HEK293 (cell line): ENCODE measurements around the gene TMEM14C.

Source experiments
- CTCF ChIA-PET: fragments of 350-600 bp; formaldehyde crosslinking; extraction: SDS; loops from one replicate; lab custom pipeline; 2021; ENCODE audit warnings: antibody characterized with exemption; lab: Yijun Ruan, JAX
- POLR2A ChIA-PET: fragments of 300-600 bp; formaldehyde crosslinking; extraction: SDS; loops from one replicate; lab custom pipeline; 2020; ENCODE audit warnings: antibody characterized with exemption, inconsistent platforms; lab: Yijun Ruan, JAX
- H3K27ac ChIP-seq: fragments of 200-500 bp; sonication (Bioruptor generic); 2 replicates; pipeline ENCODE4 v1.5.1; 2014; ENCODE audit warnings: low read depth, low read length, control low read depth, inconsistent platforms; ENCODE audit errors: extremely low read depth
- H3K36me3 ChIP-seq, 2 experiments: fragments of 200-500 bp in 1 of 2; sonication (Bioruptor generic) in 1 of 2; 1 replicate in 1 of 2; 2 replicates in 1 of 2; pipeline ENCODE4 v1.5.1; 2014 to 2017; ENCODE audit warnings: inconsistent platforms in 2 of 2, low read length in 2 of 2; ENCODE audit not compliant: control insufficient read depth in 2 of 2, insufficient read depth in 1 of 2
- H3K4me1 ChIP-seq: fragments of 200-500 bp; sonication (Bioruptor generic); 2 replicates; pipeline ENCODE4 v1.5.1; 2014; ENCODE audit warnings: mild to moderate bottlenecking, low read length, inconsistent platforms; ENCODE audit not compliant: control insufficient read depth, insufficient read depth
- H3K4me3 ChIP-seq: 2 replicates; pipeline ENCODE4 v1.5.1; 2011; ENCODE audit warnings: low read depth, mild to moderate bottlenecking, control low read depth, low read length, moderate library complexity
- H3K9me3 ChIP-seq: fragments of 200-500 bp; sonication (Bioruptor generic); 2 replicates; pipeline ENCODE4 v1.5.1; 2014; ENCODE audit warnings: low read depth, low read length, inconsistent platforms; ENCODE audit not compliant: control insufficient read depth, insufficient read depth
- BCL11A ChIP-seq: fragments of 450-650 bp; formaldehyde crosslinking; IDR thresholded peaks from 2 replicates; pipeline ENCODE4 v1.5.1; 2016; ENCODE audit warnings: low read depth, missing biosample characterization, missing genetic modification characterization
- GFI1B ChIP-seq: fragments of 450-650 bp; formaldehyde crosslinking; IDR thresholded peaks from 2 replicates; pipeline ENCODE4 v1.5.1; 2016; ENCODE audit warnings: missing biosample characterization, missing genetic modification characterization
- MZF1 ChIP-seq: fragments of 450-650 bp; formaldehyde crosslinking; IDR thresholded peaks from 2 replicates; pipeline ENCODE4 v1.5.1; 2017; ENCODE audit warnings: missing biosample characterization, missing genetic modification characterization, borderline replicate concordance
- PATZ1 ChIP-seq: fragments of 450-650 bp; formaldehyde crosslinking; IDR thresholded peaks from 2 replicates; pipeline ENCODE4 v1.5.1; 2016; ENCODE audit warnings: missing biosample characterization, missing genetic modification characterization
- PRDM6 ChIP-seq: fragments of 450-650 bp; formaldehyde crosslinking; IDR thresholded peaks from 2 replicates; pipeline ENCODE4 v1.5.1; 2017; ENCODE audit warnings: missing biosample characterization, missing genetic modification characterization
- SETDB1 ChIP-seq: IDR thresholded peaks from one replicate; pipeline ENCODE4 v1.6.1; 2017; ENCODE audit warnings: mild to moderate bottlenecking, low read length, moderate library complexity, mixed read lengths; ENCODE audit not compliant: insufficient read length
- ZBTB1 ChIP-seq: fragments of 450-650 bp; formaldehyde crosslinking; IDR thresholded peaks from 2 replicates; pipeline ENCODE4 v1.5.1; 2016; ENCODE audit warnings: missing biosample characterization, missing genetic modification characterization
- ZBTB48 ChIP-seq: fragments of 450-650 bp; formaldehyde crosslinking; IDR thresholded peaks from 2 replicates; pipeline ENCODE4 v1.5.1; 2016; ENCODE audit warnings: missing biosample characterization, missing genetic modification characterization
- ZFHX2 ChIP-seq: fragments of 450-650 bp; formaldehyde crosslinking; conservative IDR thresholded peaks from 2 replicates; pipeline ENCODE4 v1.5.1; 2016; ENCODE audit warnings: missing biosample characterization, missing genetic modification characterization
- ZFP3 ChIP-seq: fragments of 450-650 bp; formaldehyde crosslinking; IDR thresholded peaks from 2 replicates; pipeline ENCODE4 v1.5.1; 2016; ENCODE audit warnings: low read depth, missing biosample characterization, missing genetic modification characterization
- ZFP41 ChIP-seq: fragments of 450-650 bp; formaldehyde crosslinking; IDR thresholded peaks from 2 replicates; pipeline ENCODE4 v1.5.1; 2016; ENCODE audit warnings: missing biosample characterization, missing genetic modification characterization, borderline replicate concordance
- ZNF138 ChIP-seq: fragments of 450-650 bp; formaldehyde crosslinking; IDR thresholded peaks from 2 replicates; pipeline ENCODE4 v1.5.1; 2016; ENCODE audit warnings: missing biosample characterization, missing genetic modification characterization, borderline replicate concordance
- ZNF169 ChIP-seq: fragments of 450-650 bp; formaldehyde crosslinking; IDR thresholded peaks from 2 replicates; pipeline ENCODE4 v1.5.1; 2016; ENCODE audit warnings: missing biosample characterization, missing genetic modification characterization
- ZNF174 ChIP-seq: fragments of 450-650 bp; formaldehyde crosslinking; IDR thresholded peaks from 2 replicates; pipeline ENCODE4 v1.5.0; 2017; ENCODE audit warnings: missing biosample characterization, mild to moderate bottlenecking, missing genetic modification characterization
- ZNF214 ChIP-seq: fragments of 450-650 bp; formaldehyde crosslinking; IDR thresholded peaks from 2 replicates; pipeline ENCODE4 v1.5.1; 2017; ENCODE audit warnings: missing biosample characterization, mild to moderate bottlenecking, missing genetic modification characterization, borderline replicate concordance
- ZNF221 ChIP-seq: fragments of 450-650 bp; formaldehyde crosslinking; IDR thresholded peaks from 2 replicates; pipeline ENCODE4 v1.5.1; 2017; ENCODE audit warnings: missing biosample characterization, missing genetic modification characterization, borderline replicate concordance
- ZNF280C ChIP-seq: fragments of 450-650 bp; formaldehyde crosslinking; IDR thresholded peaks from 2 replicates; pipeline ENCODE4 v1.5.1; 2016; ENCODE audit warnings: missing biosample characterization, missing genetic modification characterization
- ZNF362 ChIP-seq: fragments of 450-650 bp; formaldehyde crosslinking; IDR thresholded peaks from 2 replicates; pipeline ENCODE4 v1.5.1; 2016; ENCODE audit warnings: missing biosample characterization, missing genetic modification characterization
- ZNF37A ChIP-seq: fragments of 450-650 bp; IDR thresholded peaks from 2 replicates; pipeline ENCODE4 v1.5.1; 2018; ENCODE audit warnings: missing biosample characterization, missing genetic modification characterization
- ZNF394 ChIP-seq: fragments of 450-650 bp; formaldehyde crosslinking; IDR thresholded peaks from 2 replicates; pipeline ENCODE4 v1.5.1; 2016; ENCODE audit warnings: missing biosample characterization, missing genetic modification characterization, mild to moderate bottlenecking, moderate library complexity, borderline replicate concordance
- ZNF510 ChIP-seq: fragments of 450-650 bp; formaldehyde crosslinking; IDR thresholded peaks from 2 replicates; pipeline ENCODE4 v1.5.1; 2018; ENCODE audit warnings: mild to moderate bottlenecking, missing genetic modification characterization, missing biosample characterization; ENCODE audit not compliant: insufficient replicate concordance
- ZNF571 ChIP-seq: fragments of 450-650 bp; formaldehyde crosslinking; IDR thresholded peaks from 2 replicates; pipeline ENCODE4 v1.5.0; 2017; ENCODE audit warnings: missing biosample characterization, missing genetic modification characterization
- ZNF626 ChIP-seq: fragments of 450-650 bp; sonication (Bioruptor Pico); formaldehyde crosslinking; IDR thresholded peaks from 2 replicates; pipeline ENCODE4 v1.5.1; 2018; ENCODE audit warnings: missing biosample characterization, missing genetic modification characterization, inconsistent platforms
- ZSCAN5A ChIP-seq: fragments of 450-650 bp; formaldehyde crosslinking; IDR thresholded peaks from 2 replicates; pipeline ENCODE4 v1.5.1; 2016; ENCODE audit warnings: missing biosample characterization, missing genetic modification characterization

The TMEM14C gene

GRCh38 chr6:10722570-10722819 lies 375 bp upstream of the TMEM14C start (continued):
- TF ChIP-seq GFI1B (tag by site-specific recombination) (no peak), MZF1 (tag by site-specific recombination) (peak; percentile 86), ZNF169 (tag by site-specific recombination) (no peak), ZFHX2 (no peak), ZNF138 (no peak), BCL11A (tag by site-specific recombination) (no peak), ZNF174 (tag by site-specific recombination) (no peak), ZNF626 (0 out of 2 replicates have a peak, but pooled peaks have one; percentile 7), ZNF280C (tag by site-specific recombination) (no peak), PATZ1 (no peak), ZBTB48 (no peak), ZNF221 (no peak), ZNF214 (no peak), ZNF510 (tag by site-specific recombination) (no peak), ZNF394 (tag by site-specific recombination) (no peak), ZFP3 (tag by site-specific recombination) (no peak), SETDB1 (no peak), ZBTB1 (tag by site-specific recombination) (no peak), PRDM6 (no peak), ZNF571 (tag by site-specific recombination) (no peak)

GRCh38 chr6:10723567-10723881 lies 654 bp downstream of the TMEM14C start:
- CTCF ChIA-PET = interaction anchor here (0.8 to 1.5 kb wide), 5 partner anchors 14 to 242 kb away, joined by 3 to 5 read pairs (median 3); no protein-coding TSS in a partner anchor
- TF ChIP-seq ZNF37A (no peak), ZSCAN5A (tag by site-specific recombination) (no peak), ZNF362 (tag by site-specific recombination) (0 out of 2 replicates have a peak, but pooled peaks have one; percentile 25), ZFP41 (tag by site-specific recombination) (no peak)
- H3K27ac ChIP-seq = peak overlapping the region; percentile 82
- no peaks in the 10 kb centered on the region for H3K4me1 ChIP-seq
- H3K36me3 ChIP-seq = peaks cover 0 to 29% of the 10 kb centered on the region in 2 experiments
- no peaks in the 10 kb centered on the region for H3K9me3 ChIP-seq
- POLR2A ChIA-PET = interaction anchor here (1.0 to 7.8 kb wide), 6 partner anchors 10 to 309 kb away, joined by 3 to 82 read pairs (median 27); partner anchors contain the start of genes C6orf52, GCNT2, PAK1IP1 and TMEM14B
- H3K4me3 ChIP-seq = peak overlapping the region; percentile 64
